ENCODE results near the gene RTBDN.

RTBDN gene

GRCh38 chr19:12778017-12778904, 56.1 kb downstream of the RTBDN start:
- DNase-seq = peak; percentile 34 to 52

GRCh38 chr19:12777217-12778016, 57.0 kb downstream of the RTBDN start:
- peak; percentile 56 to 75 for DNase-seq

Data from NCI-H1930 (cell line).